Urothelium cell line (cell line): Measurements from ENCODE around the gene EVC2.

Experiments used
- DNase-seq: peaks from one replicate; pipeline ENCODE4 v3.0.0; 2011; ENCODE audit warnings: low spot score, mixed read lengths
- FAIRE-seq: peaks from 2 replicates; lab custom pipeline; 2011; peaks lifted over from hg19 to GRCh38; lab: Jason Lieb, UNC

The EVC2 gene

DNA sequence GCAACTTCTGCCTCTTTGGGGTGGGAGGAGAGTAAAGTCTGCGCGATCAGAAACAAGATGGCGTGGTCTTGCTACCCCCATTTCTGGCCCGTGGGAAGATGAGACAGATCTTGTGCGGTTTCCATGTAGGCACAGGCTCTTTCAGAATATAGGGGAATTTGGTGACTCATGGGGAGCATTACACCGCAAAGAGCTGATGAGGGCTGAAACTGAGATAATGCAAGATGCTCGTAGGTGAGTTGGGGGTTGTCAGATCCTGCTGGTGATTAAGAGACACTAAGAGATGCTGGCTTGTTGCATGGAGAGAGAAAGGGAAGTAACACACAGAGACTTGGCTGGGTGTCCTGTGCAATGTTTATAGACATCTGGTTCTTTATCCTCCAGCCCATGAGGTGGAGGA, 4.2 kb upstream of the EVC2 start:
- DNase-seq (peak; percentile 25), FAIRE-seq (no peak)

DNA sequence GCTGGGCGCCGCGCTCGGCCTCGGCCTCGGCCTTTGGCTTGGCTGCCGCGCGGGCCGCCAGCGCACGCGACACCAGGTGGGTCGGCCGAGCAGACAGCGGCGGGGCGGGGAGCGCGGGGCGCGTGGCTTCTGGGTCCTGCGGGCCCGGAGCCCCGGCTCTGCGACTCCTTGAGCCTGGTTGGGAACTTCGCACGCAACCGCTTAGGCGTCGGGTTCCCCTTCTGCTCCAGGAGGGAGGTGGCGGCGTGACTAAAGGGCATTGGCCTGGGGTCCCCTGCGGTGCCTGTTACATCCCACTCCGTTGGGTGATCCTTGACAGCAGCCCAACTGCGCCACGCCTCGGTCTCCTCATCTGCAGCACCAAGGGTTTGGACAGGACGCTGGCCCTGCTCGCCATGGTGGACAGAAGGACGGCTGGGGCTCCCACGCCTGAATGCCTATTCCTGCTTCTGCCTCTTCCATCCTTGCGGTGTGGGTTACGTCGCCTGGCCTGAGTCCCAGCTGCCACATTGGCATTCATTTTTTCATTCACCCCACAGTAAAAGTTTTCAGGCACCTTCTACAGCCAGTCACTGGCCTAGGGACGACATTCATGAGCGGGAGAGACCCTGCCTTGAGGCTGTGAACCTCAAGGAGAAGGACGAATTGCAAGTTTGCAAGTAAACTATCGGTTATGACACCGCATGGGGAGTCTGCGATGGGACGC, 3.3 kb upstream of the EVC2 start:
- peak; percentile 38 for DNase-seq

DNA sequence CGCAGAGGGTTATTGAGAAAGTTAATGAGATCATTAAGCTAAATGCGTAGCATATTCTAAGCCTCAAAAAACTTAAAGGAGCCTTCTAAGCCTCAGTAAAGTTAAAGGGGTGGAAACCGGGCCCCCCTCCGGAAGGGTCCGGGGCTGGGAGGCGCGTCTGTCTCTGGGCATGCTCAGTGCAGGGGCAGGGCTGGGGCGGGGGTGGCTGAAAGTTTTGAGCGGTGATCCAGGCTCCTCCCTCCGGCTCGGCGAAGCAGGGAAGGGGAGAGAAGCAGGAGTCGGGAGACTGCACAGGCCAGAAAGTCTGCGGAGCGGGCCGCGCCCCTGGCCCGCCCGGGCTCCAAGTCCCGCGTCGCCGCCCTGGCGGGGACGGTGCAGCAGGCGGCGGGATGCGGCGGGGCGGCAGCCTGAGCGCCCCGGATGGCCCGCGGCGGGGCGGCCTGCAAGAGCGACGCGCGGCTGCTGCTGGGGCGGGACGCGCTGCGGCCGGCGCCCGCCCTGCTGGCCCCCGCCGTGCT, 2.7 kb upstream of the EVC2 start, which contains the start of gene EVC:
Gene EVC, plus strand, starts transcription at position 241 of the 518 bp plus-strand sequence. Its CDS starts 180 bp downstream, at position 421.
- no peak for FAIRE-seq
- peak; percentile 78 for DNase-seq

More for the DNA sequence above, 3.3 kb upstream of the EVC2 start:
- FAIRE-seq: no peak

GRCh38 chr4:5710065-5710960, 2.0 kb upstream of the EVC2 start:
- FAIRE-seq: no peak
- peak; percentile 37 for DNase-seq

GRCh38 chr4:5709207-5709575, 832 bp upstream of the EVC2 start:
- FAIRE-seq (no peak), DNase-seq (no peak)

DNA sequence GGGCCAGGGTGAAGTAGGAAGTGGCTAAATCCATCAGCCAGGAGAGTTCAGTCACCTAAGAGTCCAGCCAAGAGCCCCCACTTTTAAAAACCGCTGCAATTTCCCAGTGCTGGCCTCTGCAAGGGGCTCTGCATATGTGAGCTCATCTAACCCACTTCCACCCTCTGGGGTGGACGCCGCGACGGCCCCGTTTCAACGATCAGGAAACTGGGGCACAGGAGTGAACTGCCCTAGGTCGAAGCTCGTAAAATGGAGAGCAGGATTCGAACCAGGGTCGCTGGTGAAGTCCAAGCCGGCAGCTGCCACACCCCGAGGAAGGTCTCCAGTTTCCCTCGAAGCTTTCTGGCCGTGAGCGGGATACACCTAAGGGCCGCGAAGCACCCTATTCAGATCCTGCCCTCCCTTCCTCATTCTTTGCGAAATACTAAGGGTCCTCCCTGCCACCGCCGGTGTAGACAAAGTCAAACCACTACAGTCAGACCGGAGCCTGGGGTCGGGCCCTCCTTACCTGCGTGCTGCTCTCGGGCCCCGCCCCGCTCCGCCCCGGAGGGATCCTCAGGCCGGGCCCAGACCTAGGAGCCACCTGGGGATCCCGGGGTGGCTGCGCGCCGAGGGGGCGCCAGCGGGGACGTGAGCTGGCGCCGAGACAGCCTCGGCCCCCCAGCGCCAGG, 446 bp downstream of the EVC2 start:
- no peak for DNase-seq
- FAIRE-seq: no peak

DNA sequence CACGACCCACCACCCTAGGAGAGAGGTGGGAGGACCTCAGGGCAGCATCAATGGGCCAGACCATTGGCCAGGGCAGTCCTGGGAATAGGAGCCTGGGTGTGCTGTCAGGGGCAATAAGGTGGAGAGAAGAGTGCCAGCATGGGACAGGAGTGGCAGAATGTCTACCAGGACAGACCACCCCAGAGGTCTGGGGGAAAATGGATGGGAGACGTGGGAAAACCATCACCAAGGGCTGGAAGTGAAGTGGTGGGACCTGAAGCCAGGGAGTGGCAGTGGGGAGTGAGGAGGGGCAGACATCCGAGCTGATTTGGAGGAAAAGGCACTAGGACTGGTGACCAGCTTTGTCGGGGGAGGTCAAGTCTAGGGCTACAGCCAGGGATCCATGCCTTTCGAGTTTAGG, 993 bp downstream of the EVC2 start:
- DNase-seq (no peak), FAIRE-seq (no peak)

DNA sequence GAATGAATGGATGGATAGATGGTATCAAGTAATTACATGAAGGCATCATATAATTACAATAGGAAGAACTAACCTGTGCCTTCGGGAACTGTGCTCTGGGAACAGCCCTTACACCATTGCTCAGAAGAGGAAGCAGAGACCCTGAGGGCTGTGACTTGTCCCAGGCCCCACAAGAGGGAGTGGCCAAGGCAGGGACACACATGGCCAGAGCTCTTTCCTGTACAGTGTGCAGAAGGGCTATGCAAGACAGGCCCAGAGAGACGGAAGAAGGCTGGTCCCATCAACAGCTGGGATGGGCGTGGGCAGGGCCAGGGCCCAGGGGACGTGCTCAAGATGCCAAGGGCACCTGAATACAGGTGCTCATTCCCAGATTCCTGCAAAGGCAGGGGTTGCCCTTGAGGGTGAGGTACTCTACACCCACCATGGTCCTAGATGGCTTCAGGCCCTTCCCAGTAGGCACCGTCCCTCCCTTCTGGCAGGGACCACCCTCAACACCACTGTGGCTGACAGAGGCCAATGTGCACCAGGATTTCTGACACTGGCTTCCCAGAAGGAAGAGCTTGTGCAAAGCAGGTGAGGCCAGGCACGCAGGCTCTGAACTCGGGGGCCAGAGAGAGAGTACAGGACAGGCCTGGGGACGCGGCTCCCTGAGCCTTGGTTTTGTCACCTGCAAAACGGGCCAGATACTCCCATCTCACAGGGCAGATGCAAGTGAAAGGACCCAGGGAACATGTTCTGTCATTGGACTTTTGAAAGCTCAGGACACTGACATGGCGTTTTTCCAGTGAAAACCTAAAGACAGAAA, 1.7 kb downstream of the EVC2 start:
- FAIRE-seq: no peak

DNA sequence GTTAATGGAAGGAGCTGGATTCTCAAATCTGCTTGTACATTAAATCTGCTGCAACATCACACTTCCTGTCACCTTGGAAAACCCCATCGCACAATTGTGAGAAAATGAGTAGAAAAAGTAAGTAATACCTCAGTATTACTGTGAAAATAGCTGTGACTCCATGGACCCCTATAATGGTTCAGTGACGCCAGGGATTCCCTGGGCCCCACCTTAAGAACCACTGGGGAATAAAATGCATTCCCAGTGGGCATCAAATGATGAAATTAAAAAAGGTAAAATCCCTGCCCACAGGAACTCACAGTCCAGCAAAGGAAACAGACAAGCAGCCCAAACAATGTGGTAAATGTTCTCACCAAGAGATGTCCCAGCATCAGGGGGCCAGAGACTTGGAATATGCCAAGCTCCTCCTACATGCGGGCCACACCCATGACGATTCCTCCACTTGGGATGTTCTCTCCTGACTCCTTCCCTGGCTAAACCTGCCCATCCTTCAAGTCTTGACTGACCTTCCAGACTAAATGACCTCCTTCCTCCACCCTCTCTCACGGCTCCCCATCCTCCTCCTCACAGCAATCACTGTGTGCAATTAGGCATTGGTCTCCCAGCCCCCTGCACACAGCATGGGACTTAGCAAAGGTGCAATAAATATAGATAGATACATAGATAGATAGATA, 2.6 kb downstream of the EVC2 start:
- no peak for DNase-seq

More for the DNA sequence above, 1.7 kb downstream of the EVC2 start:
- no peak for DNase-seq

GRCh38 chr4:5704276-5704675, 4.1 kb downstream of the EVC2 start:
- no peak for FAIRE-seq
- DNase-seq: no peak

More for the DNA sequence above, 2.6 kb downstream of the EVC2 start:
- no peak for FAIRE-seq

- no peak for DNase-seq
- no peak for FAIRE-seq
Observed at GRCh38 chr4:5703831-5704230, 4.5 kb downstream of the EVC2 start.

GRCh38 chr4:5701971-5702370, 6.4 kb downstream of the EVC2 start:
- DNase-seq (no peak), FAIRE-seq (no peak)

DNA sequence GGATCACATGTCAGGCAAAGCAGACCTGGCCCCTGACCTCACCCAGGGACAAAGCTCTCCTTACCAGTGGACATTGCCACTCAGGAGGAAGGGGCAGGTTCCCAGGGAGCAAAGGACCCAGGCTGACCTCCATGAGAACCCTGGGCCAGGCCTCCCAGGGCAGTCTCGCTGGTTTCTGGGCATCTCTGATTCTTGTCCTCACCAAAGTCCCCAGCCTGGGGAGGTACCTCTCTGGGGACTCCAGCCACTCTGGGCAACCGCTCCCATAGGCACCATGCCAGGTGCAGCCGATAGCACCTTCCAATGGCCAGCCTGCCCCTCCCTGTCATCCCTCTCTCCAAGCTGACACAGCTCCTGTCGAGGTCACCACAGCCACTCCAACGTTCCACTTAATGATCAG, 7.9 kb downstream of the EVC2 start:
- DNase-seq (no peak), FAIRE-seq (no peak)

GRCh38 chr4:5696341-5696740, 12.0 kb downstream of the EVC2 start:
- FAIRE-seq: no peak
- DNase-seq: no peak

DNA sequence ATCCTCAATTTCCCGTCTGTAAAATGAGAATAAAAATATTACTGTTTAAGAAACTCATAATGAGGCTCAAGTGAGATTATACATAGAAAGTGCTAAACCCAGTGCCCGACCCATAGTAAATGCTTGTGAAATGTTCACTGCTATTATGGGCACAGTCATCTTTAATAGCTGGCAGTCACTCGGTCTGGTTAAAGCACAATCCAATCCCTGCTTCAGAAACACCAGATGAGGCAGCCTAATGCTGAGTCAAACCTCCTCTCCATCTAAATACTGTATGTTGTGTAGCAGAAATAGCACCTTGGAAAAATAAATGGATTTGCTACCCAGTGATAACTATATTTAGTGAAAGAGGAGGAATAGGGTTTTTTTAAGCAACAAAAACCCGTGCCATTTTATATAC, 14.5 kb downstream of the EVC2 start:
- FAIRE-seq: no peak
- no peak for DNase-seq

DNA sequence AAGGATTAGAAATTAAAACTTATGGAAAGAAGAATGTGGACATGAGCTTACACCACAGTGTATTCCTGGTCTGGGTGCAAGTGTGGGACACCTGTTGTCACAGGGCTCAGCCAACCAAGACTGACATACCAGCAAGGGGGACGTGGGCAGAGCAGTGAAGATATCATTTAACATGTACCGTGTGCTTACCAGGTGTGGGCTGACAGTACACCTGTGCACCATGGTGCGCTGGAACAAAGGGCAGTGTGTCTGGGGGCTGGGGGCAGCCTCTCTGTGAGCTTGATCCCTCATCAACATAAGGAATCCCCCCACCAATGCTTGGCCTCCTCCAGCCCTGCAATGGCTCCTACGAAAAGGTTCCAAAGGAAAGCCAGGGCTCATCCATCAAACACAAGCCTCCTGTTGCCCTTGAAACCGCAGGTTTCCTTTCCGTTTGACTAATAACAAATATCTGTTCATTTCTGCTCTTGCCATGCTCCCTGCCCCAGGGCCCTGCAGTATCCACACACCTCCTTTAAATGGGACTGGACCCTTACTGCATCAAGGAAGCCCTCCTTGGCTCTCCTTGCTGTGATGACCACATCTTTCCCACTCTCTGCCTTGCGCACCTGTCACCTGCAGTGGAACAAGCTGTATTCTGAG, 16.7 kb downstream of the EVC2 start:
- no peak for FAIRE-seq

GRCh38 chr4:5689065-5689464, 19.3 kb downstream of the EVC2 start:
- FAIRE-seq: no peak
- no peak for DNase-seq

More for the DNA sequence above, 16.7 kb downstream of the EVC2 start:
- no peak for DNase-seq

- no peak for DNase-seq
Observed at GRCh38 chr4:5686338-5686737, 22.0 kb downstream of the EVC2 start.

GRCh38 chr4:5685296-5685695, 23.1 kb downstream of the EVC2 start:
- FAIRE-seq: no peak
- no peak for DNase-seq

More at GRCh38 chr4:5686338-5686737, 22.0 kb downstream of the EVC2 start:
- no peak for FAIRE-seq
